GM19193 (cell line): ENCODE results near the gene PIGK.

Experiments
- POLR2A ChIP-seq: IDR thresholded peaks from 4 replicates; pipeline ENCODE4 v1.6.1; 2011; ENCODE audit not compliant: insufficient read depth, insufficient read length; ENCODE audit errors: extremely low read depth

Gene PIGK

DNA sequence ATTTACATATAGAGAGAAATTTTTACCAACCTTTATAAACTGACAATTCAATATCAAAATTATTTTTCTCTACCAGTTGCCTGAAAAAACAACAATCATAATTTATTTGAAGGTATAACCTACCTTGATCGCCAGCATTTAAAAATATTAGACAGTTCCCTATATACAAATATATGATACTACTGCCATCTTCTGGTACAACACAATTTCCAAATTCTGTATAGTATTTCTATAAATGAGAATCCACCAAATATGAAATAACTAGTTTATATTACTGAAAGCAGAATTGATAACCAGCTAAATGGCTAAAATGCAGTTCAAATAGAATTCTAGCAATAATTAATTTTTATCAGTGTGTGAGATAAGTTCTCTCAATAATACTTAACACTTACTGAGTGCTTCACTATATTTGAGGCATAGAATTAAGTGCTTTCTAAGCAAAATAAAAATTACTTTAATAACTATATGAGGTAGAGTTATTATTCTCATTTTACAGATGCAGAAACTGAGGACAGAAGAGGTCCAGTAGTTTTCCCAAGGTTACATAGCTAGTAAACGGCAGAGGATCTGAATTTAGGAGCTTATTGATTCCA, 75.6 kb downstream of the PIGK start:
- no peak for TF ChIP-seq POLR2A

DNA sequence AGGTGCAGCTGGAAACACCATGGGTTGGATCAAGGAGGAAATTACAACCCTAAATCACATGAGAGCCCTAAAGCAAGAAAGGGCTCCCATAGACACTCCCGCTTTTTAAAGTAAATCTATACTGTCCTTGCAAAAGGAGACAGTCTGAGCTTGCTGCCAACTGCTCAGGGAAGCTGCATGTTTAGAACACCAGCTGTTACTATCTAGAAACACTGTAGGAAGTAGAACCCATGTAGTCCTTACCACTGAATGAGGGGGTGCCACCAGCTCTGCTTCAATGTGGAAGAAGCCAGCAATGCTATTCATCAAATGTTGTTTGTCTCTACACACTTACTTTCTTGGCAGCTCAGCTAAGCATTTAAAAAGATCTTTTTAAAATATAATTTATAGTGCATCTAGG, 79.8 kb downstream of the PIGK start:
- no peak for TF ChIP-seq POLR2A

DNA sequence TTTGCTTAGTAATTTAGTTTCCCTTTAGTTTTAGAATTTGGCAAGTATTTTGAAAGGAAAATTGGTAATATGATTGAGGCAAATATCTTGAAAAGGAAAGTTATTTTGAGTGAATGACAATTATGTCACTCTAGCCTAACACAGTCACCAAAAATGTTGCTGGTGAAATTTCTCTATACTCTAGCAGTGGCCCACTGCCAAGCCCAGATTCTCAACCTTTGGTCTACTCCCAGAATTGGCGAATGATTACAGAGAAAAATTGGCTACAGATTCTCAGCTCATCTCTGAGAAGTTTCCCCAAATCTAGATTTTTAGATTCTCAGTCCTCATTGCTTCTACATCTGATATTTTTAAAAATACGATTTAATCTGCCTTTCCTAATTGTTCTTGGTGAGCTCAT, 84.9 kb downstream of the PIGK start:
- TF ChIP-seq POLR2A: no peak

DNA sequence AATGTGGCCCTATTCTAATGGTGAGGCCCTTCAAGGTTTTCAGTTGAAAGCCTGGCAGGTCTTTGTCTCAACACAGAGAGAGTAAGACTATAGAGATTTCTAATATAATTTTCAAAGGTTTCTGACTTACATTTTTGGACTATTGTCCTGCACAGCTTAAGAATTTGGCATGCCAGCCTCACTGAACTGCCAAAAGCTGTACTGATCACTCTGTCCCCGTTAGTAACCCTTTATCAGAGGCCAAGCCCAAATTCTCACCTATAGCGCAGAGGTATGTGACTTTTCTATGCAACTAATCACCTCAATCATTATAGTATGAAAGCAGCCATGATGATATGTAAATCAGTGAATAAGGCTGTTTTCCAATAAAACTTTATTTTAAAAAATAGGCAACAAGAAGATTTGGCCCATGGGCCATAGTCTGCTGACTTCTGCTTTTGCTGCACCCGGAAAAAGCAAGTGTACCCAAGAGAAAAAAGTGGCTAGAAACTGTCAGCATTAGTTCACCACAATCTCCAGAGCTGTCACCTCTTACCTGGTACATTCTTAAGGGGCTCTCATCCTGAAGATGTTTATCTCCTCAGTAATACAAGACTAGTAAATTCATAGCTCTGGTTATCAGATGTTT, 85.4 kb downstream of the PIGK start:
- no peak for TF ChIP-seq POLR2A

DNA sequence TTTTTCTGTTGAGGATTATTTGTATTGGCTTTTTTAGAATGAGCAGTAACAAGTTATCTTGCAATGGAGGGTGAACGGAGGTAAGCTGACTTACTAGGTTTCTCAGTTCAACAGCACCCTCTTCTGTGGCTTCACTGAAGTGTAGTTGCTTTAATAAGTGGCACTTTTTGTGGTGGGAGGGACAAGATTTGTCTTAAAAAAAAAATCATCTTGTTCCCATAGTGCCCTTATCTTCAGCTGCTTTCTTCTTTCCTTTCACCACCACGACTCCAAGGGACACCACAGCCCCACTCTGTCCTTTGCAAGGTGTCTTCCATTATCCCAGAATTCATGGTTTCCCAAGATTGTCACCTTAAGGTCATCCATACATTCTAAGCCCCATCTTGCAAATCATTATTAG, 92.9 kb downstream of the PIGK start:
- TF ChIP-seq POLR2A: no peak

DNA sequence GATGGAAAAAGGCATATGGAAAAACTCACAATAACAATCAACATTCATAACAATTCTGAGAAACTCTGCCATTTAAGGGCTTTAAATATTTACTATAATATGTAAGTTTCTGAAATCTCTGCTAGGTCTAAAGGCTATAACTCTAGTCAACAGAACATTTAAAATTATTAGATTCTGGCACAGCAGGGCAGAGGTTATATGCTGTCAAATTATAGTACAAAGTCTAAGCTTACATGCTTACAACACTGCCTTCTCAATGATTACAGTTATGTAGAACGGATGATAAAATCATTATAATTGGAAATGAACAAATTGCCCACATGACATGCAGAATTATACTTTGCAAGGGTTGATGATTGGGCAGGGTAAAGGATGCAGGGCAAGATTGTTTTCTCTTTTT, 97.7 kb downstream of the PIGK start:
- TF ChIP-seq POLR2A: no peak

DNA sequence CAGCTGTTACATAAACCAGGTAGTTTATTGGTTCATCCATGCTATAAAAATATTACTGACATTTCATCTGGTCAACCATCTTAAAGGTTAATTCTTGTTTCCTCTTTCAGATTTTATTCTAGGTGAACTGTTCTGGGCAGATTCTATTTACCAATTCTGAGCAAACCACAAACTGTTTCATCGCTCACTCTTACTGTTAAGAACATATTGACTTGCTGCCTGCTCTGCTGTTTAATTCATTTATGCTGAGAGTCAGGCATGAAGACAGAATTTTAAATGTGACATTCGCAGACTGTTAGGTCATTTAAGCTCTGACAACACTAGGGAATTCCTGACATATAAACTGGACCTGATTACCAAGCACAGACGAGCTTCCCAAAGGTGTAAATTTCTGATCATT, 98.3 kb downstream of the PIGK start:
- TF ChIP-seq POLR2A: no peak

DNA sequence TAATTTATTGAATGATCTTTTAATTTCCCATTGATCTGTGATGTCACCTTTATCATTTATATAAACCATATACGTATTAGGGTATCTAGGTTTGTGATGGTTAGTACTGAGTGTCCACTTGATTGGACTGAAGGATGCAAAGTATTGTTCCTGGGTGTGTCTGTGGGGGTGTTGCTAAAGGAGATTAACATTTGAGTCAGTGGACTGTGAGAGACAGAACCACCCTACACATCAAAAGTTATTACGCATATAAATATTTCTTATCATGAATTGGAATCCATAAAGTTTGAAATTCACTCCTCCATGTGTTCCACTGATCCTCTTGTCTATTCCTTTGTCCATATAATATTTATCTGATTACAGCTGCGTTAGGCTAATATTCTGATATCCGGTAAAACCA, 100.5 kb downstream of the PIGK start:
- no peak for TF ChIP-seq POLR2A

DNA sequence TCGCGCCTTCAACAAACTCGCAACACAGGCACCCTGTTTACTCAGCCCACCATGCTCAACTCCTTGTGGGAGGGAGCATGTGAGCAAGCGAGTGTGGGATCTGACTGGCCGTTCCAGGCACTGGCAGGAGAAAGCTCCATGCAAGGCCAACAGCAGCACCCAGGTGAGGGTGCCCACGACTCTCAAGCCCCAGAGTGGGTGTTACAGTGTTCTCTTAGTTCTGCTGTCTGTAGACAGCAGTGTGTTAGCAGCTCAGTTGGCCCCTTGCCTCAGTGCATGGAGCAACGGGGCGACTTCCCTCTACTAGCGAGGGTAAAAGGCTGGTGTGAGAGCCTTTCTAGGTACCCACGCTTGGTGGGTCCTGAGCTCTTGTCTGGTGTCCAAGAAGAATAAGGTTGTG, 114.6 kb downstream of the PIGK start:
- no peak for TF ChIP-seq POLR2A

DNA sequence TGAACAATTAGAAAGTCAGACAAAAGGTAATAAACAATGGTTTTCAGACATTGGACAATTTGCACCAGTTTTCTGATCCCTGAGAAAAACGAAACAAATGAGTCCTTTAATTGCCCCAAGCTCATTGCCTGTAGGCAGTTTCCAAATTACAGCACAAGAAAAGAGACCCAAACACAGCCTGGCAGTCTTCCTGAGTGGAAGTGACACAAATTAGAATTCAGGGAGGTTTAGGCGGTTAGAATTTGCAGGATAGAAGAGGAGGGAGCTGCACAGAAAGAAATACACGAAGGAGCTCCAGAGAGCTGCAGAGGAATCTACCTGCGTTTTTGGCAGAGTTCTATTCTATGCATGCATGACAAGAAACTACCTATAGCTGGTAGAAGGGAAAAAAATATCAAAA, 115.7 kb downstream of the PIGK start:
- no peak for TF ChIP-seq POLR2A

DNA sequence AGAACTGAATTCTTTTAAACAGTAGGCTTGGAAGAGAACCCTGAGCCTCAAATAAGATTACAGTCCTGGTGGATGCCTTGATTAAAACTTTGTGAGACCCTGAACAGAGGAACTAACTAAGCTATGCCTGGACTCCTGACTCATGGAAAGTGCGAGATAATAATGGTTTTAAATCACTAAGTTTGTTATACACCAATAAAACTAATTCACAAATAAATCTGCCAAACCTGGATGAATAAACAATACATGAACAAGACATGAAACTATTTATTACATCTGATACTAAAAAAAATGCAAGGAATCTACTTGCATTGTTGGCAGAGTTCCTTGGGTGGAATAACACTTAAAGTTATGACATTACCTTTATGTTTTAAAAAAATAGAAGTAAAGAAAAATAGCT, 118.4 kb downstream of the PIGK start:
- no peak for TF ChIP-seq POLR2A

DNA sequence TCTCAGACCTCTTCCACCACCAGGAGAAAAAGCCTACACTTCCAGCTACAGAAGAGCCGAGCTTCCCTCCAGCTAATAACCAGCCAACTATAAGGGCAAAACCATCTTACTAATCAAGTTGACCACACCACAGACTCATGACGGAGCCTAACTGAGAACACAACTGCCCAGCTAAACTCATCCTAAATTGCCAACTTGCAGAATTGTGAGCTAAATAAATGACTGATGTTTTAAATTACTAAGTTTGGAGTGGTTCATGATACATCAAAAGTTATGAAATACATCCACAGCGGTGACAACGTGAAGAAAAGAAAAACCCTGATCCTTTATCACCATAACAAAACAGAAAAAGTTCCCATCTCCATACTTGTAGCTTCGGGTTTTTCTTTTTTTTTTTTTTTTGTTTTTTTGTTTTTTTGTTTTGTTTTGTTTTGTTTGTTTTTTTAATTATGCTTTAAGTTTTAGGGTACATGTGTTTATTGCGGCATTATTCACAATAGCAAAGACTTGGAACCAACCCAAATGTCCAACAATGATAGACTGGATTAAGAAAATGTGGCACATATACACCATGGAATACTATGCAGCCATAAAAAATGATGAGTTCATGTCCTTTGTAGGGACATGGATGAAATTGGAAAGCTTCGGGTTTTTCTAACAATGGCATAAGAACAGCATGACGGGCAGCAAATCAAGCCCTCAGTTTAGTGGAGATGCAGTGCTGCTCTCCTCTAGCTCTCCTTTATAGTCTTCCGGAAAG, 122.6 kb downstream of the PIGK start:
- TF ChIP-seq POLR2A: no peak

DNA sequence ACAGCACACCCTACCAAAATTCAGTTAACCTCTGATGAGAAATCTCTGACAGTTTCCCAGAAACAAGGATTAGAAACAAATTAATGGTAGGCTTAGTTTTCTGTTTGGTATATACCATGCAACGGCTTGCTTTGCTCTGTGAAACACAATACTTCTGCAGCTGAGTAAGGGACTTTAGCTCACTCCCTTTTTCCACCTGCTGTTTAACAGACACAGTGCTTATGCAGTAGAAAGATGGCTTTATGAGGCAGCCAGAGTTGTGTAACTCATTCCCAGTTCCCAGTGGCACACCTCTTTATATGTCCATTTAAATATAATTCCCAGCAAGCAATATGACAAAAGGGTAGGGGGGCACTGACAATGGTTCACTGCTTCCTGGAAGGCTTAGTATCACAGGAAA, 124.0 kb downstream of the PIGK start:
- TF ChIP-seq POLR2A: no peak

DNA sequence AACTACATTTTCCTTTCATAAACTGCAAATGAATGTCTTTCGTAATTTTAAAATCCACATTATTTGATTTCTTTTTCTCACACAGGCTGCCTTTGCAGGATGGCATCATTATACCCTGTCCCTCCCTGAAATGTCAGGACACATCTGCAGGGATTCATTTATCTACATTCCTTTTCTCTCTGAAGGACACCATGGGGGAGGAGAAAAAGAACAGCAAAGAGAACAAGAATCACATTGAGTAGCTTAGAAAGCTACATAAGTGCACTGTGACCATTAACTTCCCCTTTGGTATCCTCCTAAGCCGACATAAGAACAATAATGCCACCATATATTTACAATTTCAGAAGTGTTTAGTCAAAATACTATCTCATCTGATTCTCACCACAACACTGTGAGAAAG, 129.5 kb downstream of the PIGK start:
- TF ChIP-seq POLR2A: no peak

DNA sequence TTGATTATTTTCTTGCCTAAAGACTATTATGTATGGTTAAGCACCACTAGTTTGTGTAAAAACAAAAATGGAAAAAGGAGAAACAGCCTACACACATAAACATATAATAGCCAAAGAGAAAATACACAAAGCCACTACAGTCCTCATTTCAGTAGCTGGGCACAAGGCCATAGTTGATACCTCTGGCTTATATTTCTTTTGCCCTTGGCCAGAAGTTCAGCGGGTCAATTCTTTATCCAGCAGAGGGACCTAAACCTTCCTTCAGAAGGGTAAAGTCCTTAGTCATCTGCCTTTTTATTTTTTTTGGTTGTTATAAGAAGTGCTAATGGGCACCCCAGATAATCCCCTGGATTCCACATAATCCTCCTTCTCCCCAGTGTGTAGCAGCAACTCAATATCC, 134.1 kb downstream of the PIGK start:
- TF ChIP-seq POLR2A: no peak

DNA sequence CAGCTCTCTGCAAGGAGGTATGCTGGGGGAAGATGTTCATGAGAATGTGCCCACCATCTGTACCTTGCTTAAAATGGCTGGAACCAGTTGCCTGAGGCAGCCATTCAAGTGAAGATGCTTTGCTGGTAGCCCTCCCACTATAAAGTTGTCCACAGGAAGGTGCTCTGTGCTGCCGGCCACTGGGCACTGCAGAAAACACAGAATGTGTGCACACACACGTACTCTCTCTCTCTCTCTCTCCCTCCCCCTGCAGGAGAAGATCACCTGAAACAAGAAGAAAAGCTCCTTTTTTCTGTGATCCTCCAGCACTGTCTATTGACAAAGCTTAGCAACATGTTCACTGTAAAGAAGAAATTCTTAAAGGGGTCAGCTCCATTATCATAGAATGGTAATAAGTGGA, 134.8 kb downstream of the PIGK start:
- TF ChIP-seq POLR2A: no peak
